Neuronal stem cell (in vitro differentiated cells): ENCODE data around the gene FAM227B.

ENCODE experiments used
- DNase-seq: peaks from one replicate; pipeline ENCODE4 v3.0.0-alpha.2; 2013; ENCODE audit warnings: low spot score
- H2AFZ ChIP-seq: one replicate; pipeline ENCODE4 v1.6.1; 2013; ENCODE audit warnings: mild to moderate bottlenecking, low read length, inconsistent platforms
- H2AK5ac ChIP-seq: 2 replicates; pipeline ENCODE4 v1.6.1; 2013; ENCODE audit warnings: low read depth, mild to moderate bottlenecking, inconsistent platforms, low read length, moderate library complexity, mixed read lengths
- H2BK120ac ChIP-seq: 2 replicates; pipeline ENCODE4 v1.6.1; 2013; ENCODE audit warnings: low read depth, mild to moderate bottlenecking, inconsistent platforms, low read length, moderate library complexity, mixed read lengths
- H2BK12ac ChIP-seq: one replicate; pipeline ENCODE4 v1.6.1; 2013; ENCODE audit warnings: low read length, inconsistent platforms
- H2BK15ac ChIP-seq: 2 replicates; pipeline ENCODE4 v1.6.1; 2013; ENCODE audit warnings: mild to moderate bottlenecking, low read length, inconsistent platforms, mixed read lengths
- H2BK5ac ChIP-seq: one replicate; pipeline ENCODE4 v1.6.1; 2013; ENCODE audit warnings: inconsistent platforms, mild to moderate bottlenecking, low read length, moderate library complexity
- H3K14ac ChIP-seq: one replicate; pipeline ENCODE4 v1.6.1; 2013; ENCODE audit warnings: low read length, inconsistent platforms
- H3K18ac ChIP-seq: 2 replicates; pipeline ENCODE4 v1.6.1; 2013; ENCODE audit warnings: low read length, inconsistent platforms
- H3K23ac ChIP-seq: 2 replicates; pipeline ENCODE4 v1.6.1; 2013; ENCODE audit warnings: low read depth, mild to moderate bottlenecking, mixed read lengths, low read length, inconsistent platforms; ENCODE audit not compliant: poor library complexity
- H3K27ac ChIP-seq: replicated peaks from 3 replicates; pipeline ENCODE4 v1.5.1; 2013; ENCODE audit warnings: low read length, inconsistent platforms
- H3K27me3 ChIP-seq, 3 experiments: 2 replicates each; pipeline ENCODE4 v1.6.1; 2013; ENCODE audit warnings: low read length in 3 of 3, mild to moderate bottlenecking in 2 of 3, inconsistent platforms in 1 of 3, low read depth in 1 of 3, mixed read lengths in 1 of 3, moderate library complexity in 1 of 3; ENCODE audit not compliant: control insufficient read depth in 3 of 3, insufficient read depth in 3 of 3
- H3K36me3 ChIP-seq, 2 donors: replicated peaks in 1 of 2; 2 replicates each; pipeline ENCODE4 v1.6.1; 2013; ENCODE audit warnings: low read length in 2 of 2; ENCODE audit not compliant: control insufficient read depth in 2 of 2, insufficient read depth in 2 of 2
- H3K4ac ChIP-seq: 2 replicates; pipeline ENCODE4 v1.6.1; 2013; ENCODE audit warnings: inconsistent platforms, mild to moderate bottlenecking, low read length, moderate library complexity
- H3K4me1 ChIP-seq, 2 donors: 1 replicate in 1 of 2; 2 replicates in 1 of 2; pipeline ENCODE4 v1.6.1; 2013; ENCODE audit warnings: low read length in 2 of 2, low read depth in 1 of 2; ENCODE audit not compliant: control insufficient read depth in 2 of 2, insufficient read depth in 1 of 2
- H3K4me2 ChIP-seq: one replicate; pipeline ENCODE4 v1.6.1; 2013; ENCODE audit warnings: mild to moderate bottlenecking, low read length, inconsistent platforms; ENCODE audit not compliant: insufficient read depth, poor library complexity, severe bottlenecking
- H3K4me3 ChIP-seq, 2 donors: 2 replicates each; pipeline ENCODE4 v1.5.1; 2013; ENCODE audit warnings: low read length in 2 of 2, mild to moderate bottlenecking in 2 of 2, inconsistent platforms in 1 of 2, moderate library complexity in 1 of 2
- H3K79me1 ChIP-seq: one replicate; pipeline ENCODE4 v1.6.1; 2013; ENCODE audit warnings: low read depth, mild to moderate bottlenecking, inconsistent platforms, low read length, moderate library complexity
- H3K9ac ChIP-seq: one replicate; pipeline ENCODE4 v1.6.1; 2013; ENCODE audit warnings: mild to moderate bottlenecking, low read depth, low read length, inconsistent platforms; ENCODE audit not compliant: poor library complexity
- H3K9me3 ChIP-seq, 2 donors: replicated peaks in 1 of 2; 2 replicates each; pipeline versions ENCODE3 to v1.6.1; 2013; ENCODE audit warnings: low read length in 2 of 2, mild to moderate bottlenecking in 2 of 2, inconsistent platforms in 1 of 2, low read depth in 1 of 2, mixed read lengths in 1 of 2, moderate library complexity in 1 of 2; ENCODE audit not compliant: control insufficient read depth in 2 of 2, insufficient read depth in 1 of 2
- H4K8ac ChIP-seq: one replicate; pipeline ENCODE4 v1.6.1; 2013; ENCODE audit warnings: low read depth, mild to moderate bottlenecking, inconsistent platforms, low read length, moderate library complexity
- H4K91ac ChIP-seq: one replicate; pipeline ENCODE4 v1.6.1; 2013; ENCODE audit warnings: low read length, low read depth, mild to moderate bottlenecking, inconsistent platforms; ENCODE audit not compliant: poor library complexity
- WGBS, 2 donors: extraction: QIAGEN DNeasy Blood & Tissue Kit; methylation state at CpG; one replicate each; pipeline ENCODE4 v1.1.7; 2013; ENCODE audit warnings: missing lambda C conversion rate in 2 of 2, mixed read lengths in 1 of 2; ENCODE audit not compliant: insufficient read length in 2 of 2, insufficient replicate concordance in 1 of 2; ENCODE audit errors: extremely low coverage in 2 of 2; 5-methylcytosine and 5-hydroxymethylcytosine counted together

The FAM227B gene

DNA sequence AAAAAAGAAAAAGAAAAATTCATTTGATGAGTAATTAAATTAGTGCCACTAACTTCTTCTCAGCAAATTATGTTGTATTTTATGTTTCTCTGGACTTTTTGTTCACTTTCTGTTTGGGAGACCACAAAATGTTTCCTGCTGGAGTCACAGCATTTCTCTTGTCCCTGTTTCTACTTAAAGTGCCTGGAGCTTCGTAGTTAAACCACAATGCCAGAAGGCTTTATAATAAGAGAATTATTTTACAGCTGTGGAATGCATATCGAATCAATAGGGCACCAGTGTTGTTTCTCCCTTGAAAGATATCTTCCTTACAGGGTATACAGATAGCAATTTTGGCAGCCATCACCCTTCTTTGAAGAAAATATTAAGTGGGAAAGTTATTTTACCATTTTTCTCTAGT lies 3.4 kb upstream of the FAM227B start:
- Histone ChIP-seq H4K91ac (no peak overlapping the region), H3K9me3 (peaks cover 6 to 38% of the 10 kb centered on the region in 2 donors), H2AK5ac (no peak overlapping the region), H2BK5ac (no peak overlapping the region), H2BK120ac (no peak overlapping the region), H3K27ac (no peak overlapping the region), H2BK15ac (no peak overlapping the region), H4K8ac (no peak overlapping the region), H2AFZ (no peak overlapping the region), H3K9ac (no peak overlapping the region), H2BK12ac (no peak overlapping the region), H3K27me3 (no peaks in the 10 kb centered on the region), H3K23ac (no peak overlapping the region), H3K79me1 (no peaks in the 10 kb centered on the region), H3K4me3 (no peak overlapping the region), H3K4ac (no peak overlapping the region), H3K18ac (no peak overlapping the region), H3K36me3 (peaks cover 8 to 55% of the 10 kb centered on the region in 2 donors), H3K4me2 (no peak overlapping the region), H3K14ac (no peak overlapping the region), H3K4me1 (peaks cover 2 to 7% of the 10 kb centered on the region in 2 donors)
- no CpG with 5 or more reads among the region's 2 CpGs for WGBS, 2 donors
- no peak for DNase-seq

- Histone ChIP-seq H2AK5ac (no peak overlapping the region), H3K4me1 (peaks cover 2 to 7% of the 10 kb centered on the region in 2 donors), H3K23ac (no peak overlapping the region), H3K18ac (no peak overlapping the region), H2BK120ac (no peak overlapping the region), H4K91ac (no peak overlapping the region), H3K27ac (no peak overlapping the region), H2BK15ac (no peak overlapping the region), H3K36me3 (peaks cover 8 to 40% of the 10 kb centered on the region in 2 donors), H2AFZ (no peak overlapping the region), H3K79me1 (no peaks in the 10 kb centered on the region), H3K4me3 (no peak overlapping the region), H3K27me3 (no peaks in the 10 kb centered on the region), H2BK5ac (no peak overlapping the region), H3K14ac (no peak overlapping the region), H4K8ac (no peak overlapping the region), H3K9me3 (peaks cover 6 to 38% of the 10 kb centered on the region in 2 donors), H3K9ac (no peak overlapping the region), H3K4me2 (no peak overlapping the region), H2BK12ac (no peak overlapping the region), H3K4ac (no peak overlapping the region)
- WGBS, 2 donors, result no CpG with 5 or more reads among the region's 3 CpGs
- DNase-seq, result no peak
These were observed 1.9 kb upstream of the FAM227B start for GRCh38 chr15:49622561-49622960.

DNA sequence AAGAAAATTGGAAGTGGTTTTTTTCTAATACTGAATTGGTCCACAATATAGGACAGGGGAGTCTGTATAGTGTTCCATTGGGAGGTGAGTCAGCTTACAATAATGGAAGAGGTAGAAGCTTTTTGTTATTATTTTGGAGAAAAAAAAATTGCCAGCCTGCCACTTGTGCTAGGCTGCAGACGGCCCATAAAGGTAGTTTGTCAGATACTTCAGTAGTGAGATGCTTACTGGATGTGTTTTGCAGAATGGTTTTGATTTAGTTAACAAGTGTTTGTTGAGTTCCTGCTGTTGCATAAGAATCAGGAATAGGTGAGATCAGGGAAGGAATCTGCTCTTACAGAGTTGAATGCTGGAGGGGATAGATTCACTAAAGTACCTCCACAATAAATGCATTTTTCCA lies 1.3 kb upstream of the FAM227B start:
- H4K91ac ChIP-seq, result no peak overlapping the region
- WGBS, 2 donors, result no CpG with 5 or more reads among the region's 1 CpG
- no peak overlapping the region for H2BK15ac ChIP-seq
- H3K9me3 ChIP-seq, result peaks cover 6 to 38% of the 10 kb centered on the region in 2 donors
- H3K9ac ChIP-seq, result no peak overlapping the region
- no peaks in the 10 kb centered on the region for H3K27me3 ChIP-seq
- H3K79me1 ChIP-seq, result no peaks in the 10 kb centered on the region
- peaks cover 2 to 7% of the 10 kb centered on the region in 2 donors for H3K4me1 ChIP-seq
- H3K4me2 ChIP-seq, result no peak overlapping the region
- H4K8ac ChIP-seq, result no peak overlapping the region
- H2AFZ ChIP-seq, result no peak overlapping the region
- H2BK120ac ChIP-seq, result no peak overlapping the region
- peak overlapping the region in 1 of 2 donors; percentile 86 for H3K4me3 ChIP-seq
- H2BK12ac ChIP-seq, result no peak overlapping the region
- no peak for DNase-seq
- H3K14ac ChIP-seq, result no peak overlapping the region
- peaks cover 6 to 34% of the 10 kb centered on the region in 2 donors for H3K36me3 ChIP-seq
- no peak overlapping the region for H3K4ac ChIP-seq
- H3K27ac ChIP-seq, result no peak overlapping the region
- no peak overlapping the region for H3K18ac ChIP-seq
- no peak overlapping the region for H3K23ac ChIP-seq
- no peak overlapping the region for H2BK5ac ChIP-seq
- no peak overlapping the region for H2AK5ac ChIP-seq

- H4K91ac ChIP-seq, result no peak overlapping the region
- H3K79me1 ChIP-seq, result no peaks in the 10 kb centered on the region
- peaks cover 6 to 29% of the 10 kb centered on the region in 2 donors for H3K36me3 ChIP-seq
- no CpG with 5 or more reads among the region's 8 CpGs for WGBS, 2 donors
- no peak overlapping the region for H2BK5ac ChIP-seq
- peak overlapping the region; percentile 62 for H3K4me2 ChIP-seq
- peaks cover 6 to 34% of the 10 kb centered on the region in 2 donors for H3K9me3 ChIP-seq
- H3K27ac ChIP-seq, result no peak overlapping the region
- H2AFZ ChIP-seq, result peak overlapping the region; percentile 95
- H3K4ac ChIP-seq, result no peak overlapping the region
- H3K23ac ChIP-seq, result no peak overlapping the region
- H3K27me3 ChIP-seq, result no peaks in the 10 kb centered on the region
- no peak overlapping the region for H2BK15ac ChIP-seq
- no peak overlapping the region for H3K9ac ChIP-seq
- no peak overlapping the region for H2AK5ac ChIP-seq
- H3K14ac ChIP-seq, result no peak overlapping the region
- DNase-seq, result no peak
- peaks cover 2 to 7% of the 10 kb centered on the region in 2 donors for H3K4me1 ChIP-seq
- H3K4me3 ChIP-seq, result peak overlapping the region; percentile 86 to 91
- H2BK120ac ChIP-seq, result no peak overlapping the region
- no peak overlapping the region for H3K18ac ChIP-seq
- no peak overlapping the region for H2BK12ac ChIP-seq
- H4K8ac ChIP-seq, result no peak overlapping the region
These were observed 788 bp upstream of the FAM227B start for GRCh38 chr15:49621401-49621811.
